ENCODE results near the gene SPG21. TPM values are rescaled to one million over a fixed set of nuclear protein-coding genes. Genes with fewer than 3 reads are reported as not detected.

Gene SPG21
- total RNA-seq, 1 donor from 2014 or later: 63.6 TPM

DNA sequence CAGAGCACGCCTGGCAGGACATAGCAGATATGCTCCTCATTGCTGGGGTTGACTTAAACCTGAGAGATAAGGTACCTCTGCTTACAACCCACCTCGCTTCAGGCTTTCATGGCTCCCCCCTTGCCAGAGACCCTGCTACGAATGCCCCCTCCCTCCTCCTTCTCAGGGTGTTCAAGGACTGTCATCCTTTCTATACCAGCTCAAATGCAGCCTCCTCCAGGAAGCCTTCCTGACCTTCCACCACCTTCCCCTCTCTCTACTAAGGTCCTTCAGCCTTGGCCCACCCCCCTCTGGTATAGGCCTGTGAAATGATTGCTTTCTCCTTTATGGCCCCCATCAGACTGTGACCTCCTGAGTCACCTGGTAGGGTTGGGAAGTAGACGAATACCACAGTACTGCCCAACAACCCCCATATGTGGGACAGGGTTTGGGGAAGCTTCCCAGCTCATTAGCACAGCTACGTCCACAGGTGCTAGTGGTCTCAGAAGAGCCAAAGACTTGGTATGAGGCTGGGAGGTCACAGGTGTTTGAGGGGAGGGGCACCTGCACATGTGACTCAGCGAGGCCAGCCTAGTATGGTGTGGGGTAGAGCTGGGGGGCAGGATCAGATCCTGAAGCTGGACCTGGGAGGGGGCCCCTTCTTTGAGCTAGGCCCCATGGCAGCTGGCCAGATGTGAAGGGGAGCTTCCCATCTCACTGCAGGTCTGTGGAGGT, 46.0 kb downstream of the SPG21 start:
- intact Hi-C loops (cut with micrococcal nuclease): no loop called here

DNA sequence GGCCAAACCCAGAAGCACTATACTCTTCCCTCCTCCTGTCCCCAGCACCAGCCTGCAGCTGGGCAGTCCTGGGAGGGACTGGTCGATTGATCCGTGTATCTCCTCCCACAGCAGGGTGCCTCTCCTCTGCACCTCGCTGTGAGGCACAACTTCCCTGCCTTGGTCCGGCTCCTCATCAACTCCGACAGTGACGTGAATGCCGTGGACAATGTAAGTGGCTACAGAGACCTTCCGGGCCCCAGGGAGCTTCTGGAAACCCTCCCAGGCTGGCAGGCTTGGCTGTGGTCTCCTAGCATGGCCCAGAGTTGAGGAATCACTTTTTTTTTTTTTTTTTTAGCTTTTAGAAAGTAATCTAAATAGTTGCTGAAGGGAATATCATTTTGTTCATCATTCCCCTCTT, 47.4 kb downstream of the SPG21 start:
- intact Hi-C loops (cut with micrococcal nuclease): no loop called here

- intact Hi-C loops (cut with micrococcal nuclease): no loop called here
Observed at GRCh38 chr15:64938192-64938591, 51.5 kb downstream of the SPG21 start.

GRCh38 chr15:64934023-64934422, 55.7 kb downstream of the SPG21 start:
- intact Hi-C loops (cut with micrococcal nuclease): no loop called here

GRCh38 chr15:64931381-64931780, 58.3 kb downstream of the SPG21 start:
- intact Hi-C loops (cut with micrococcal nuclease): no loop called here

DNA sequence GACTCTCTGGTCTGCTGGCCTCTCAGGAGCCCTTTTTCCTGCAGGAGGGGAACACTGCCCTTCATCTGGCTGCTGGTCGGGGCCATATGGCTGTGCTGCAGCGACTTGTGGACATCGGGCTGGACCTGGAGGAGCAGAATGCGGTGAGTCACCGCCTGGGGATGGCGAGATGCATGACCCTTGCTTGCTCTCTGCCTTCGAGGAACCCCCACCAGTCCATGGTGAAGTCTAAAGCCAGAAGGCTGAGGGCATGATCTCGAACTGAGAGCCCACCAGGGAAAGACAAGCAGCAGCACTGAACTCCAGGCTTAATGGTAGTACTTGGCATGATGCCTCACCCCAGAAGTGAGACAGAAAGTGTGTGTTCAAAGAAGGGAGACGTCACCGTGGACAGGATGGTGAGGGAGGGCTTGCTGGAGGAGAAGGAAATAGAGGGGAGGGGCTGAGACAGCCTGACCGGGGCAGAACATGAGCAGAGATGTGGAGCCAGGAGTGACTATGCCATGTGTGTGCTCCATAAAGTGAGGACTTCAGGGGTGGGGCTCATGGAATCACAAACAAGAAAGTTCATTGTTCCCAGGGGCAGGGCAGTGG, 58.8 kb downstream of the SPG21 start:
- intact Hi-C loops (cut with micrococcal nuclease): no loop called here

DNA sequence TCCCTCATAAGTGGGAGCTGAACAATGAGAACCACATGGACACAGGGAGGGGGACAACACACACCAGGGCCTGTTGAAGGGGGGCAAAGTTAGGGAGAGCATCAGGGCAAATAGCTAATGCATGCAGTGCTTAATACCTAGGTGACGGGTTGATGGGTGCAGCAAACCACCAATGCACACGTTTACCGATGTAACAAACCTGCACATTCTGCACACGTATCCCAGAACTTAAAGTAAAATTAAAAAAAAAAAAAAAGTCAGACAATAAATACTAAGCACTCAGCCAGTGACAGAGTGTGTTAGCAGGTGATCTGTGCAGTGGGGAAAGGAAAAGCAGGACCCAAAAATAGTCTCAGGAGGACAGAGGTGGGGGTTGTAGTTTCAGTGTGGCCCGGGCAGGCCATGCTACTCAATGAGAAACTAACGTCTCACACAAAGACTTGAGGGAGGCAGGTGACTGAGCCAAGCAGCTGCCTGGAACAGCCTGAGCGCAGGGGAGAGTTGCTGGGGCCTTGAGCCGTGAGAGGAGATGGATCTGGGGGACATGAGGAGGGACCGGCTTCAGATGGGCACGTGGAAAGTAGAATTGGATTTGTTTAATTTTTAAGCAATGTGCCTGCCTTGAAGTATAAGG, 59.6 kb downstream of the SPG21 start:
- intact Hi-C loops (cut with micrococcal nuclease): no loop called here

DNA sequence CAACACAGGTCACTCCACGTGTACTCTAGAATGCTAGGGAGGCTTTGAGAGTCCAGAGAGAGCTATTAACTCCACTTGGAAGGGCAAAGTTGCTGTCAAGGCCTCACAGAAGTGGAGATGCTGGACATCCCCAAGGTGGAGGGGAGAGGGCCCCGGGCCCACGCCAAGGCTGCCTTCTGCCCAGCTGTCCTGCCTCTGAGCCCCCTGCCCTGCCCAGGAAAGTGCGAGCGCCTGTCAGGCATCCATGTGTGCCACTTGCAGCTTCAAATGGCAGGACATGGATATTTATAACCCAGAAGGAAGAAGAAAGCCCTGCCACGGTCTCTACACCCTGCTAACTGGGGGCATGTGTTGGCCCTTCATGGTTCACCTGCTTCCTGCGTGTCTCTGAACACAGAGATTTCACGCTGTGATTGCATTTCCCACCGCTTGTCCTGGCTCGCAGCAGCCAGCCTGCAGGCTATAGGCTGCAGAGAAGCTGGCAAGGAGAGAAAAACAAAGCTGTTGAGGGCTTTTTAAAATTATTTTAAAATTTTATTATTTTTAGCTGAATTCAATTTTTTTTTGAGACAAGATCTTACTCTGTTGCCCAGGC, 61.0 kb downstream of the SPG21 start:
- intact Hi-C loops (cut with micrococcal nuclease): no loop called here

DNA sequence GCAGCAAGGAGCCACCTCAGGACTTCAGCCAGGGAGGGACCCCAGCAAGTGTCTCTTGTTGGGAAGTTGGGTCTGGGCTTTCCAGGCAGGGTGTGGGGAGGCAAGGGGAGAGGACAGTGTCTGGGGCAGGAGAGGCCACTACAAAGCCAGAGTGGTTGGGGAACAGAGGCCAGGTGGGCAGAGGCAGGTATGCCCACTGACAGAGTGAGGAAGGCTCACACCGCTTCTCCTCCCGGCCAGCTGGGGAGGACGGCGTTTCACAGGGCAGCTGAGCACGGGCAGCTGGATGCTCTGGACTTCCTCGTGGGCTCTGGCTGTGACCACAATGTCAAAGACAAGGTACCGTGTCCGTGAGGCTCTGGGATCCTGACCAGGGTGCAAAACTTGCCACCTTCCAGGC, 63.1 kb downstream of the SPG21 start:
- intact Hi-C loops (cut with micrococcal nuclease): no loop called here

GRCh38 chr15:64925335-64926330, 64.1 kb downstream of the SPG21 start:
- intact Hi-C loops (cut with micrococcal nuclease): no loop called here

- intact Hi-C loops (cut with micrococcal nuclease): no loop called here
Observed at GRCh38 chr15:64923546-64923945, 66.2 kb downstream of the SPG21 start.

GRCh38 chr15:64921711-64922110, 68.0 kb downstream of the SPG21 start:
- intact Hi-C loops (cut with micrococcal nuclease): no loop called here

- intact Hi-C loops (cut with micrococcal nuclease): no loop called here
Observed at GRCh38 chr15:64919721-64920120, 70.0 kb downstream of the SPG21 start.

DNA sequence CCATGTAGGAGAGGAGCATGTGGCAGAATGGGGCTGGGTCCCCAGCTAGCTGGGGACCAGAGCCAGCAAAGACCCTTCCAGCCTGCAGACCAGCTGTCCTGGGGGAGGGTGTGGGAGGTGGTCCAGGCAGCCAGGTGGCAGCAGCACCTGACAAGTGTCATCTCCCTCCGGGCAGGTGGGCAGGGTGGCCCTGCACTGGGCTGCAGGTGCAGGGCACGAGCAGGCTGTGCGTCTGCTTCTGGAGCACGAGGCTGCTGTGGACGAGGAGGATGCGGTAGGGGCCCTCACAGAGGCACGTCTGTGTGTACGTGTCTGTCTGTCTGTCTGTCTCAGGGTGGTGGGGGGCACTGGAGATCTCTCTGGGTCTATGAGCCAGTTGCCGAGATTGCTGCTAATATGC, 72.5 kb downstream of the SPG21 start:
- intact Hi-C loops (cut with micrococcal nuclease): no loop called here

- intact Hi-C loops (cut with micrococcal nuclease): no loop called here
Observed at GRCh38 chr15:64916365-64916764, 73.3 kb downstream of the SPG21 start.

DNA sequence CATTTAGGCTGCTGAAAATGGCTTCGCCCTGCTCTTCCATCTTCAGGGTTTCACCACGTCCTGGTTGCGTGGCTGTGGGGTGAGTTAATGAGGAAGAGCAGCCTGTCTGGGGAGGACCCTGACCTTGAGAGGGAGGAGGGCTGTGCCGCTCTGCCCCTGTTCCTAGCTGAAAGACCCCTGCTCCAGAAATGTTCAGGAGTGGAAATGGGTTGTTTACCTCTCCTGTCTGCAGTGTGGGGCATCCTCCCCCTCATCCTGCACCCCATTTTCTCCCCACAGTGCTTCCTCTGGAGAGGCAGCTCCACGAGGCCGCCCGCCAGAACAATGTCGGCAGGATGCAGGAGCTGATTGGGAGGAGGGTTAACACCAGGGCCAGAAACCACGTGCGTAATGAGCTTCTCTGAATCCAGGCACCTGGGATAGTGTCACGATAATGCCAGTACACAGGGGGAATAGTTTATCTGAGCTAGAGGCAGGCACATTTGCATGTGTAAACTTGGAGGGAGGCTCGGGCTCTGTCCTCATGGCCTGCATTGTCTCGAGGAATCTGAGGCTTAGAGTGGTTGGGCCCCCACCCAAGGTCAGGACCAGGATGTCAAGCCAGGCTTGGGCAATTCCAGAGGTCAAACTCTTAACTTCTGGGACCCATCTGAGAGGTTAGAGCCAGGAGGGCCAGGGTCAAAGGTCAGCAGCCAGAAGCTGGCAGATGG, 74.0 kb downstream of the SPG21 start:
- intact Hi-C loops (cut with micrococcal nuclease): no loop called here
